H54 (cell line): ENCODE results near the gene PTPN2.
A peak's percentile ranks its signal among the peaks of the same experiment; 100 is the strongest.

Experiments
- DNase-seq: peaks from one replicate; pipeline ENCODE4 v3.0.0; 2011; ENCODE audit warnings: low spot score, mixed read lengths; ENCODE audit not compliant: insufficient read length
- FAIRE-seq: peaks from 3 replicates; lab custom pipeline; 2011; peaks lifted over from hg19 to GRCh38; lab: Jason Lieb, UNC
- POLR2A ChIP-seq: IDR thresholded peaks from 2 replicates; pipeline ENCODE4 v1.6.1; 2011; ENCODE audit warnings: low read depth, mild to moderate bottlenecking, low read length

PTPN2 gene

GRCh38 chr18:12839526-12840196 is 44.4 kb downstream of the PTPN2 start:
- FAIRE-seq (peak; percentile 86), DNase-seq (no peak)
- TF ChIP-seq POLR2A: no peak

DNA sequence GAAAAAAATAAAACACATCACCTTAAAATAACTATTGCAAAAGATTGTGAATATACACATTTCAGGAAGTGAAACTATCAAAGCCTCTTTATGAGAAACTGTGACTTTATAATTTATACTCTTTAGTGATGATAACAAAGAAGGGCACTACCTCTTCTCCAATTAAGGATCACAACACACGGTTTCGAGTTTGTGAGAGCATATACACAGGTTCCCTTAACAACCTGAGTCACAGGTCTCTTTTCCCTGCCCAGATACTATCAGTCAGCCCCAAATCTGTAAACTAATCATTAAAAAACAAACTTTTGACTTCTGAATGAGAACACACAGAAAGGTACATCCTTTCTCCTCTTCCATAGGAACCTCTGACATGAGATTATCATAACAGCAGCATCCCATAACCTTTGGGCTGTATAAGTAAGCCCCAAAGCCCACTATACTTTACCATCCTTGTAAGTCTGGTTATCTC is 44.9 kb downstream of the PTPN2 start:
- FAIRE-seq: peak; percentile 11
- no peak for TF ChIP-seq POLR2A
- no peak for DNase-seq

DNA sequence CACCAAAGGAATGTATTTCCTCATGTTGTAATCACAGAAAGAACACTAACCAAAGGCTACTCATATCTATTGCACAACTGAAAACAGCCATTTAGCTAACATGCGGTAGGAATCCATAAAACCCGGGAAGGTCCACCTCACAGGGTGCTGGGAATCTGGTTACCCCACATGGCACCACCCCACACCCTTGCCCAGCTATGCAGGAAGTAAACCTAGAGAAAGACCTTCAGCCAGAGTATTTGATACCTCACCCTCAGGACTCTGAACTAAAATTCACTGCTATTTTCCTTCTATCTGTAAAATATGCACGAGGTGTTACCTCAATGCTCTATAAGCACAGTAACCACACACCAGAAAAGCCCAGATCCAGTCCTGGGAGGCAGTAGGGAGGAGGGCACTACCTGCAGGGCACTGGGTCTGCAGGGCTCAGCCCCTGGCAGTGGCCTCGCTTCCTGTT is 45.8 kb downstream of the PTPN2 start:
- no peak for TF ChIP-seq POLR2A
- peak; percentile 53 for DNase-seq
- peak; percentile 99 for FAIRE-seq

- DNase-seq: no peak
- TF ChIP-seq POLR2A: no peak
- FAIRE-seq: no peak
Observed at GRCh38 chr18:12837747-12838146, 46.3 kb downstream of the PTPN2 start.

DNA sequence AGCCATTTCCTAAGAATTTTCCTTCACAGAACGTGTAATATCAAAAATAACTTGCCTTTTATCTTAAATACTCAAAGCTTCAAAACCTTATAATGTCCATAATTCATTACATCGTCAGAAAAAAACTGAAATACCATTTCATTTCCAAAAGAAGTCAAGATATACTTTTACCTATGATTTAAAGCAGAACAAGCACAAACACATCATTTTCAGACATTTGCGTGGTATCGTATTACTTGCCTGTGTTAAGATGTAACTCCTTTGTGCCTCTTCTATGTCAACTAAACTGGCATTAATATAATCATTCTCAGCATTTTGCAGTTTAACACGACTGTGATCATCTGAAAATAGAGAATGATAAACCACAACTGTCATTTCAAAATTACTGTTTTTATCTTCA is 47.5 kb downstream of the PTPN2 start:
- no peak for DNase-seq
- TF ChIP-seq POLR2A: no peak
- no peak for FAIRE-seq

DNA sequence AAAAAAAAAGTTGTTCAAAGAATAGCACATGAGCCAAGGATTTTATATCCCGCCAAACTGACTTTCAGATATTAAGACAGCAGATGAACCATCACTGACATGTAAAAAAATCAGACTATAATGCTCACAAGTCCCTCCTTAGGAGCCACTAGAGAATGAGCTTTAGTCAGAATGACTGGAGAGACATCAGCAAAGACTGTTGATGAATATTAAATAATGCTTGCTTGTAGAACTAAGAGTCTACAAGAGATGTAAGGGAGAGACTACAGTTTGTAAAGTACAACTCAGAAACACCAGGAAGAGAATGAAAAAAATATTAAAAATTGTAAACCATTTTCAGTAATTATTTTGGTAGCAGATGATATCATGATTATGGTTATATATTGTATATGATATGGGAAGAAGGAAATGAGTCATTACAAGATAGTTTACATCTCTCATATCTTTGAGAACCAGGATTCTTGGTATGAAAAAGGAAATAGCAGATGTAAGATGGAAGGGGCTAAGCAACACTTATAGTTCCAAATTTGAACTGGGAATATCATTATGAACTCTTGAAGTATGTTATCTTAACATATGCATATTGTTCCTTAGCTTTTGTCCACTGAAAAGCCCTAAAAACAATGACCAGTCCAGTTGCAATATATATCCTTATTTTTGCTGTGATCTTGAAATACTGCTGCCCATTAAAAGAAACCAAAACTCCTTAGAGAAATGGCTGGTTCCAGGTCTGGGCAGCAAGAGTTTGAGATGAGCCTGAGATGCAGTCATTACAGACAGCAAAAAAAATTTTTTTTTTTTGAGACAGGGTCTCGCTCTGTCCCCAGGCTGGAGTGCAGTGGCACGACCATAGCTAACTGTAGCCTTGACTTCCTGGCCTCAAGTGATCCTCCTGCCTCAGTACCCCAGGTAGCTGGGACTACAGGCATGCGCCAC is 55.7 kb downstream of the PTPN2 start:
- FAIRE-seq (no peak), DNase-seq (no peak)
- TF ChIP-seq POLR2A: no peak

GRCh38 chr18:12827588-12827987 is 56.4 kb downstream of the PTPN2 start:
- DNase-seq (no peak), FAIRE-seq (no peak)
- TF ChIP-seq POLR2A: no peak

DNA sequence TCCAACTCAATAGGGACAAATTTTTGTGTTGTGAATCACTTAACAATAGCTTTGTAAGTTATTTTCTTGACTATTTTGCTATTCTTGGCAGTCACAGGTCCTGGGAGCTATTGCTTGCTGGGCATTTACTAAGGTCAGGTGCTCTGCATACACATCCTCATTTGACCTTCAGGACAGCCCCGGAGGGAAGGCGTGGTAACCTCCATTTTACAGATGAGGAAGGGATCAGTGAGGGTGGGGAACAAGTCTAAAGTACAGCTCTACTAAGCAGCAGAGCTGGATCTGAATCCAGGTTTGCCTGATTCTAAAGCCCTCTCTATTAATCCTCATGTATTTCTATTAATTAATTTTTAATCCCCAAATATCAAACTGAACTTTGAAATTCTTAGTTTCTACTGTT is 58.8 kb downstream of the PTPN2 start:
- DNase-seq: no peak
- no peak for FAIRE-seq
- no peak for TF ChIP-seq POLR2A

DNA sequence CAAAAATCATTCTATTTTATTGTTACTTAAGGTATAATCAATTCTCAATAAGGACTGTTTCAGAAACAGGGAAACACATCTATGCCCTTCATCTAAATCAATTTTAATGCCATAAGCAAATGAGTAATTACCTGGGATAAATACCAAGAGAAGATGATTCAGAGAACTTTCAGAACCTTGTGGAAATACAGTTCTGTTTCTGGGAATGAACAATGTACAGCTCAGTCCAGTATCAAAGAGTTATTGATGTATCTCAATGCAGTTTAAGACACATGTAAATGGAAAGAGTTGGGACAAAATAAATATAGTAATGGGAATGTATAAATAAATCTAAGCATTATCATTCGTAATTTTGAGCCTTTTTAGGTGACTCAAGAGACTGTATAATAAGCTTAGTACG is 60.1 kb downstream of the PTPN2 start:
- TF ChIP-seq POLR2A: no peak
- no peak for DNase-seq
- FAIRE-seq: no peak

- TF ChIP-seq POLR2A: no peak
- FAIRE-seq (no peak), DNase-seq (no peak)
Observed at GRCh38 chr18:12821408-12821807, 62.6 kb downstream of the PTPN2 start.

- no peak for FAIRE-seq
- no peak for DNase-seq
- no peak for TF ChIP-seq POLR2A
Observed at GRCh38 chr18:12820506-12820905, 63.5 kb downstream of the PTPN2 start.

DNA sequence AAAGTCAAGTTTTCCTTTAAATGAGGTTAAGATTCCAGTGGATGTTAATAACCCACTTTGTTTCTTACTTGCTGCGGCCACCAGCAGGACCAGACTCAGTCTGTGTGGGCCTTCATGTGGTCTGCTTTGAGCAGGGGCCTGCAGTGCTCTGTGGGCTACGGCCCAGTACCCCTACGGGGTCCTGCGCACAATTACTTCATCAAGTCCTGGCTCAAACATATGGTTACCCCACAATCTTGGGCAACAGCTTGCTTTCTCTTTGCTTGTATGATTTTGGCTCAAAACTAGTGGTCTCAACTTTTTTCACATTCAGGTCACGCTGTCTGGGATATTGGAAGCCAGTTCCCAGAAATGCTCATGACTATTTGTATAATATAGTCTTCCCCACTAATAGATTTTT is 64.2 kb downstream of the PTPN2 start:
- FAIRE-seq: no peak
- TF ChIP-seq POLR2A: no peak
- no peak for DNase-seq

DNA sequence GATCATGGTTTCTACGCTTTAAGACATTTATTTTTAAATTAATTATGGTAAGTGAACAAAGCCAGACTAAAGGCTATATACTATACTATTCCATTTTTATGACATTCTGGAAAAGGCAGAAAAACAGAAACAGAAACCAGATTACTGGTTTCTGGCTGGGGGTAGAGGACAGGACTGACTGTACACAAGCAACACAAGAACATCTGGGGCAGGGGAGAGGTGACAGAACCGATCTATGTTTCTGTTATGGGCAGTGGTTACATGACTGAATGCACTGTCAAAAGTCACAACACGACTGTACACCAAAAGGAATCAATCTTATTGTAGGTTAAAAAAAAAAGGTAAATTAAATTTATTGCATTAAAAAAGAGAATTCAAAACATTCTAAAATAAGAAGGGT is 64.7 kb downstream of the PTPN2 start:
- FAIRE-seq (no peak), DNase-seq (no peak)
- no peak for TF ChIP-seq POLR2A

DNA sequence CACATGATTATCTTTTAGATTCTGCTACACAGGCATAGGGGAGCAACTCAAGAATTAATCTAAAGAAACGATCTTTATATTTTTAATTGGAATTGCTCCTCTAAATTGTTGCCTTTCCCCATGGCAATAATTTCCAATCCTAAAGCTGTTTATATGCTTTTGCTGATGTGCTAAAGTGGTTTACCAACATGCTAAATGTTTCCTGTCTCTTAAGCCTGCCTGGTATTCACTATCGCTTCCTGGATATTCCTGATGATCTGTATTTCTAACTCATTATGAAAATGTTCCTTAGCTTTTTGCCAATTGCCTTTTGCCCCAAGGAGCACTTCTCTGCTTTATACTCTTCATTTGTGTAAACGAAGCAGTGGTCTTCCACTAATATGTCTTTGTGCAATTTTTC is 65.8 kb downstream of the PTPN2 start:
- no peak for TF ChIP-seq POLR2A
- DNase-seq (no peak), FAIRE-seq (no peak)
